Ovary (tissue), 9 donors: ENCODE measurements around the gene SART1. TPM values are rescaled to one million over a fixed set of nuclear protein-coding genes. Genes with fewer than 3 reads are reported as not detected.

Experiments used
- DNase-seq, 5 donors: peaks; one replicate each; pipeline ENCODE4 v3.0.0-alpha.2; 2019 to 2020
- H3K27ac ChIP-seq, 2 donors: fragments of 200-600 bp; one replicate each; pipeline versions ENCODE4 v1.5.1 to v1.8.0; 2019 to 2022
- H3K27me3 ChIP-seq: fragments of 200-600 bp; one replicate; pipeline ENCODE4 v1.8.0; 2022
- H3K36me3 ChIP-seq: fragments of 200-600 bp; sonication (generic); one replicate; pipeline ENCODE4 v1.5.1; 2019
- H3K4me1 ChIP-seq: one replicate; pipeline ENCODE4 v1.8.1; 2013; ENCODE audit warnings: mild to moderate bottlenecking, moderate library complexity; ENCODE audit not compliant: insufficient read depth
- H3K4me3 ChIP-seq: fragments of 200-600 bp; sonication (generic); one replicate; pipeline ENCODE4 v1.5.1; 2017
- H3K9me3 ChIP-seq, 2 donors: fragments of 200-600 bp in 1 of 2; sonication (generic) in 1 of 2; one replicate each; pipeline versions ENCODE4 v1.5.1 to v1.8.1; 2013 to 2019; ENCODE audit warnings: mild to moderate bottlenecking in 1 of 2, moderate library complexity in 1 of 2
- EP300 ChIP-seq: sonication (generic); formaldehyde crosslinking; IDR thresholded peaks from one replicate; pipeline ENCODE4 v1.6.1; 2017; ENCODE audit warnings: antibody characterized with exemption
- POLR2A ChIP-seq: fragments of 450-650 bp; IDR thresholded peaks from one replicate; pipeline ENCODE4 v1.6.1; 2017; ENCODE audit warnings: antibody characterized with exemption, mild to moderate bottlenecking, moderate library complexity
- WGBS, 3 donors: extraction: QIAGEN DNeasy Blood & Tissue Kit in 1 of 3; methylation state at CpG; one replicate each; pipeline versions ENCODE4 v1.1.5 to v1.1.7; 2013 to 2017; 5-methylcytosine and 5-hydroxymethylcytosine counted together
- intact Hi-C, 4 donors: fragments of 100-400 bp; cut with DNase I; formaldehyde crosslinking; loops; one replicate each; pipeline versions ENCODE4 v1.11.0 to v1.15.1; 2022 to 2023
- polyA plus RNA-seq, 2 donors: library from polyadenylated mRNA; stranded (reverse); fragments of 200-250 nt in 1 of 2; fragments of 350-450 nt in 1 of 2; fragmentation: Illumina TruSeq in 1 of 2; extraction: RNeasy Lipid Tissue Mini Kit (QIAGEN cat#74804) in 1 of 2; gene quantifications; one replicate each; pipeline ENCODE4 v1.2.3, GENCODE V29; 2013 to 2014
- total RNA-seq, 7 donors: library from RNA; depleted of rRNA in 2 of 7; stranded (reverse); fragments of >200 nt in 2 of 7; fragmentation: NEBNext Ultra II Directional in 3 of 7; extraction: Animal tissue kit (Norgen Biotek cat#: 25700) in 3 of 7; gene quantifications; one replicate each; pipeline versions ENCODE4 v1.1.0 to v1.2.4, GENCODE V29; 2016 to 2023
- TF ChIP-seq, protein P1 (sequence below), 3 donors: fragments of 450-650 bp in 2 of 3; fragments of 200-600 bp in 1 of 3; IDR thresholded peaks; one replicate each; pipeline versions ENCODE4 v1.5.1 to v1.8.0; 2016 to 2022; ENCODE audit warnings: antibody characterized with exemption in 3 of 3, mild to moderate bottlenecking in 1 of 3
- donor health status: DM: no; HTN: no; CAD: no; lungs with moderate emphysema.
- donor health status: DM: no; HTN: no; CAD: no.
- donor health status: Bipolar disorder and iron deficiency.
- donor health status: DM: yes; HTN: yes; CAD: no.
- donor health status: DM: no; HTN: no; CAD: no.
- donor health status: DM: yes; HTN: yes; CAD: no.

SART1 gene
- total and polyA plus RNA-seq, 9 donors = 8.8 to 64.9 (median 55.7) TPM

DNA sequence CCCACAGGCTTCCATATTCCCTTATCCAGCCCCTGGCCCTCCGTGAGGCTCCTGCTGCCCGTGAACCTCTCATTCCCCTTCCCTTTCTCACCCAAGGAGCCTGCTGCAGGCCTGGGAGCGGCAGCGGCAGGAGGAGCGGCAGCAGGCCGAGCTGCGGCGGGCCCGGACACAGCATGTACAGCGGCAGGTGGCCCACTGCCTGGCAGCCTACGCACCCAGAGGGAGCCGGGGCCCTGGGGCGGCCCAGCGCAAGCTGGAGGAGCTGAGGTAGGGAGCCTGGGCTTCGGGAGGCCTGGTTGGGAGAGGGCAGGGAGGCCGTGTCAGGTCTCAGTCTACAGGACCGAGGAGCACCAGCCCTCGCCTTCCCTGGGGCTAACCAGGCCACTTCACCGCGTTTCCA is 8.1 kb upstream of the SART1 start:
- intact Hi-C loops = no loop called here

DNA sequence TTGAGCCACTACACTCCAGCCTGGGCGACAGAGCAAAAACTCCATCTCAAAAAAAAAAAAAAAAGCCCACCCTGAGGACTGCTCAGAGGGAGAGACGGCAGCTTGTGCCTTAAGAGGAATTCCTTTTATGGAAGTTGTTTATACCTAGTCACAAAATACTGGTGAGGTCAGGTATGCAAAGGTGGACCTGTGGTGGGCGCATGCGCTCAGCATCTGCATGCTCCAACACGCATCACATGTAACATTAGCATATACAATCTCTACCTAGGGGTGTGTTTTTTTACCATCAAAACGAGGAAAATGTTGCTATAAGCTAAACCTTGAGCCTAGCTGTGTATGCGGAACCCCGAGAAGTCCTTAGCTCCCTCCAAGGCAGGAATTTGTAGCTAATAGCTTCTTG is 6.8 kb upstream of the SART1 start:
- TF ChIP-seq, protein P1, sequence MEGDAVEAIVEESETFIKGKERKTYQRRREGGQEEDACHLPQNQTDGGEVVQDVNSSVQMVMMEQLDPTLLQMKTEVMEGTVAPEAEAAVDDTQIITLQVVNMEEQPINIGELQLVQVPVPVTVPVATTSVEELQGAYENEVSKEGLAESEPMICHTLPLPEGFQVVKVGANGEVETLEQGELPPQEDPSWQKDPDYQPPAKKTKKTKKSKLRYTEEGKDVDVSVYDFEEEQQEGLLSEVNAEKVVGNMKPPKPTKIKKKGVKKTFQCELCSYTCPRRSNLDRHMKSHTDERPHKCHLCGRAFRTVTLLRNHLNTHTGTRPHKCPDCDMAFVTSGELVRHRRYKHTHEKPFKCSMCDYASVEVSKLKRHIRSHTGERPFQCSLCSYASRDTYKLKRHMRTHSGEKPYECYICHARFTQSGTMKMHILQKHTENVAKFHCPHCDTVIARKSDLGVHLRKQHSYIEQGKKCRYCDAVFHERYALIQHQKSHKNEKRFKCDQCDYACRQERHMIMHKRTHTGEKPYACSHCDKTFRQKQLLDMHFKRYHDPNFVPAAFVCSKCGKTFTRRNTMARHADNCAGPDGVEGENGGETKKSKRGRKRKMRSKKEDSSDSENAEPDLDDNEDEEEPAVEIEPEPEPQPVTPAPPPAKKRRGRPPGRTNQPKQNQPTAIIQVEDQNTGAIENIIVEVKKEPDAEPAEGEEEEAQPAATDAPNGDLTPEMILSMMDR (IDR thresholded peaks at IDR 0.05) = no peak
- TF ChIP-seq POLR2A (no peak), EP300 (no peak)
- Histone ChIP-seq H3K36me3 (no peaks in the 10 kb centered on the region), H3K4me3 (no peak overlapping the region), H3K9me3 (no peaks in the 10 kb centered on the region), H3K27ac (no peak overlapping the region), H3K4me1 (no peaks in the 10 kb centered on the region), H3K27me3 (no peaks in the 10 kb centered on the region)
- DNase-seq = no peak
- 64 to 72% (median 69%) methylated on average over 8 of the region's 8 CpGs for WGBS, 3 donors
- intact Hi-C loops = loop anchor here in 1 of 4 donors (5.0 kb wide), 1 partner anchor 32 kb away; no protein-coding TSS in a partner anchor

More for the DNA sequence above, 8.1 kb upstream of the SART1 start:
- no peak for DNase-seq
- H3K9me3 ChIP-seq = no peaks in the 10 kb centered on the region
- H3K36me3 ChIP-seq = no peaks in the 10 kb centered on the region
- TF ChIP-seq, protein P1 (IDR thresholded peaks at IDR 0.05) = no peak
- TF ChIP-seq EP300 (no peak), POLR2A (no peak)
- no peaks in the 10 kb centered on the region for H3K27me3 ChIP-seq
- WGBS, 3 donors = 83 to 85% (median 84%) methylated on average over 20 of the region's 20 CpGs
- H3K4me1 ChIP-seq = no peaks in the 10 kb centered on the region
- H3K4me3 ChIP-seq = no peak overlapping the region
- H3K27ac ChIP-seq = no peak overlapping the region

DNA sequence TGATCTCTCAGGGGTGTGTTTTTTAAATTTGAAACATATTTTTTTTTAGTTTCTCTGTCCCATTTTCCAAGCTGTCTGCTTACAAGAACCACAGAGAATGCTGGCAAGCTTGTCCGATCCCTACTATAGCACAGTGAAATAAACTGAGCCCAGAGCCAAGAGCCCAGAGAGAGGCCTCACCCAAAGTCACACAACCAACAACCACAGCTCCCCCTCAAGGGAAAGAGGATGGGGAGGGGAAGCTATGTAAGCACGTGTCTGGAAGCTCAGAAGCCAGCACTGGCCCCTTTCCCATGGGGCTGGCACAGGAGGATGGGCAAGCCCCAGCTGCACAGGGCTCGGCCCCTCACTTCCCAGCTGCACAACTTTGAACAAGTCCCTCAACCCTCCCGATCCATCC is 3.2 kb upstream of the SART1 start:
- no peak overlapping the region for H3K27ac ChIP-seq
- H3K9me3 ChIP-seq = no peaks in the 10 kb centered on the region
- no peaks in the 10 kb centered on the region for H3K27me3 ChIP-seq
- H3K36me3 ChIP-seq = no peaks in the 10 kb centered on the region
- H3K4me1 ChIP-seq = peaks cover 9% of the 10 kb centered on the region
- no peak for DNase-seq
- H3K4me3 ChIP-seq = no peak overlapping the region
- 46 to 54% (median 46%) methylated on average over 4 of the region's 4 CpGs for WGBS, 3 donors
- intact Hi-C loops = loop anchor here in 1 of 4 donors (5.0 kb wide), 1 partner anchor 36 kb away; no protein-coding TSS in a partner anchor
- TF ChIP-seq, protein P1 (IDR thresholded peaks at IDR 0.05) = no peak
- TF ChIP-seq POLR2A (no peak), EP300 (no peak)

DNA sequence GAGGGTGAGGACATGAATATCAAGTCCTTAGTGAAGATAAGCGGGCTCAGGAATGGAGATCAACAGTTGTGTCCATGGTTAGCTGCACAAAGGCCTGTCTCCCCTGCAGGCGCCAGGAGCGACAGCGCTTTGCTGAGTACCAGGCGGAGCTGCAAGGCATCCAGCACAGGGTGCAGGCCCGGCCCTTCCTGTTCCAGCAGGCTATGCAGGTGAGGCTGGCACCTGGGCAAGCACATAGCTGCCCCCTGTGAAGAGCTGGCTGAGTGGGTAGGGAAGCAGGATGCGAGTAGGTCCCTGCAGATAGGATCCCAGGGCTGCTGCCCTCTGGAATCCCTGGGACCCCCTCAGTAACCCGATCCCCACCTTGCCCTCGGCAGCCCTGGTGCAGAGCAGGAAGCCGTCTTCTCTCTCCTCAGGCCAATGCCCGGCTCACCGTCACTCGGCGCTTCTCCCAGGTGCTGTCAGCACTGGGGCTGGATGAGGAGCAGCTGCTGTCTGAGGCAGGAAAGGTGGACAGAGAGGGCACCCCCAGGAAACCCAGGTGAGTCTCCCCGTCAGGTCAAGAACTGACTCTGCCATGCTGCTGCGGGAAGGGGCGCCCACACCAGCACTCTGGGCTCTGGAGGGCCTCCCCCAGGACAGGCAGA is 2.6 kb upstream of the SART1 start:
- no peaks in the 10 kb centered on the region for H3K9me3 ChIP-seq
- H3K27ac ChIP-seq = no peak overlapping the region
- H3K4me3 ChIP-seq = no peak overlapping the region
- DNase-seq = no peak
- H3K36me3 ChIP-seq = no peaks in the 10 kb centered on the region
- TF ChIP-seq EP300 (no peak), POLR2A (no peak)
- TF ChIP-seq, protein P1 (IDR thresholded peaks at IDR 0.05) = no peak
- no peaks in the 10 kb centered on the region for H3K27me3 ChIP-seq
- intact Hi-C loops = loop anchor here in 1 of 4 donors (5.0 kb wide), 1 partner anchor 37 kb away; no protein-coding TSS in a partner anchor
- peaks cover 9% of the 10 kb centered on the region for H3K4me1 ChIP-seq
- 55 to 71% (median 56%) methylated on average over 14 to 17 of the region's 17 CpGs for WGBS, 3 donors
